ENCODE measurements around the gene NTN1.

DNA sequence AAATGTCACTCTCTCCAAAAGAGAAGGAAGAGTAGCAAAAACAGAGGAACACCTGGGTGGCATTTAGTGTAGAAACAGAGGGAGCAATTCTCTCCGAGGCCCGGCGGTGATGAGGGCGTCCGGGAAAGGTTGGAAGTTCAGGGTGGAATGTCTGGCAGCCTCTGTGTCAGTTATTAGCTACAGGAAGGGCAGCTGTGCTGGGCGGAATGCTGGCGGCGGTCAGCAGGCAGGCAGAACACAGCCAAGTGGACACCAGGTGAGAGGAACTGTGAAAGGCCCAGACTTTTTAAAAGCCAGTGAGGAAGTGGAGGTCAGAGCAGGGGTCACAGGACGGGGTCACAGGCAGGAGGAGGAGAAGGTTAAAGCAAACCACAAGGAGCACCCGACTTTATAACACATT is 238.1 kb downstream of the NTN1 start:
- TF ChIP-seq, protein P1, sequence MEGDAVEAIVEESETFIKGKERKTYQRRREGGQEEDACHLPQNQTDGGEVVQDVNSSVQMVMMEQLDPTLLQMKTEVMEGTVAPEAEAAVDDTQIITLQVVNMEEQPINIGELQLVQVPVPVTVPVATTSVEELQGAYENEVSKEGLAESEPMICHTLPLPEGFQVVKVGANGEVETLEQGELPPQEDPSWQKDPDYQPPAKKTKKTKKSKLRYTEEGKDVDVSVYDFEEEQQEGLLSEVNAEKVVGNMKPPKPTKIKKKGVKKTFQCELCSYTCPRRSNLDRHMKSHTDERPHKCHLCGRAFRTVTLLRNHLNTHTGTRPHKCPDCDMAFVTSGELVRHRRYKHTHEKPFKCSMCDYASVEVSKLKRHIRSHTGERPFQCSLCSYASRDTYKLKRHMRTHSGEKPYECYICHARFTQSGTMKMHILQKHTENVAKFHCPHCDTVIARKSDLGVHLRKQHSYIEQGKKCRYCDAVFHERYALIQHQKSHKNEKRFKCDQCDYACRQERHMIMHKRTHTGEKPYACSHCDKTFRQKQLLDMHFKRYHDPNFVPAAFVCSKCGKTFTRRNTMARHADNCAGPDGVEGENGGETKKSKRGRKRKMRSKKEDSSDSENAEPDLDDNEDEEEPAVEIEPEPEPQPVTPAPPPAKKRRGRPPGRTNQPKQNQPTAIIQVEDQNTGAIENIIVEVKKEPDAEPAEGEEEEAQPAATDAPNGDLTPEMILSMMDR (IDR thresholded peaks at IDR 0.05) = no peak
- TF ChIP-seq EP300 (IDR thresholded peaks at IDR 0.05) (peak in 1 of 2 donors; percentile 46), POLR2A (IDR thresholded peaks at IDR 0.05) (no peak)
